ENCODE results near the gene C22orf31.

- no peak for TF ChIP-seq REST (IDR thresholded peaks at IDR 0.05; ENCODE audit: unreplicated experiment)
- TF ChIP-seq CTCF (conservative IDR thresholded peaks at IDR 0.05; ENCODE audit: low read depth in 2 of 2) = no peak
- no peak for TF ChIP-seq EZH2phosphoT487 (IDR thresholded peaks at IDR 0.05; ENCODE audit: unreplicated experiment)
- no peak for TF ChIP-seq ETS1 (IDR thresholded peaks at IDR 0.05)
- TF ChIP-seq EZH2 (IDR thresholded peaks at IDR 0.05; ENCODE audit: low read depth, unreplicated experiment) = no peak
- no peak for TF ChIP-seq POLR2AphosphoS5 (IDR thresholded peaks at IDR 0.05; ENCODE audit: low read depth)
- no peak for TF ChIP-seq JUNB (IDR thresholded peaks at IDR 0.05; ENCODE audit: unreplicated experiment)
- no peak for TF ChIP-seq CREB1 (CRISPR knock-in tag; IDR thresholded peaks at IDR 0.05; ENCODE audit: low read depth)
- no peak for TF ChIP-seq NANOG (IDR thresholded peaks at IDR 0.05; ENCODE audit: borderline replicate concordance)
- no peak for TF ChIP-seq ZNF331 (CRISPR knock-in tag; IDR thresholded peaks at IDR 0.05; ENCODE audit: low read depth)
- no peak for TF ChIP-seq ZNF114 (CRISPR knock-in tag; IDR thresholded peaks at IDR 0.05)
- TF ChIP-seq ZNF462 (CRISPR knock-in tag; IDR thresholded peaks at IDR 0.05) = no peak
Observed at GRCh38 chr22:29079218-29079901, 17.7 kb upstream of the C22orf31 start.
